Measurements from ENCODE around the gene SMAP2. TPM values are rescaled to one million over a fixed set of nuclear protein-coding genes. Genes with fewer than 3 reads are reported as not detected.
A peak's percentile ranks its signal among the peaks of the same experiment; 100 is the strongest.

The SMAP2 gene
- total and polyA plus RNA-seq, 10 of the 15 experiments (the other 5 are each of a cell fraction or from before 2014, with no cell fraction given) = 33.4 to 177 (median 105) TPM

GRCh38 chr1:40399984-40400704 is 26.6 kb downstream of the SMAP2 start:
- in situ Hi-C loops (cut with MboI) (loop anchor here (5.0 kb wide), 3 partner anchors 63 to 318 kb away; no protein-coding TSS in a partner anchor), intact Hi-C loops (cut with micrococcal nuclease; ENCODE audit: unreplicated experiment) (loop anchor here (1.0 to 10.0 kb wide), 3 partner anchors 15 to 305 kb away; partner anchors contain the start of genes PPT1 and ZMPSTE24)
- WGBS (ENCODE audit: insufficient coverage, insufficient replicate concordance, low lambda C conversion rate, missing lambda C conversion rate) = 0% methylated on average over 4 of the region's 4 CpGs
- Histone ChIP-seq H3K79me2 (ENCODE audit: control insufficient read depth, insufficient read depth, low read length) (peaks cover 99% of the 10 kb centered on the region), H2AFZ (ENCODE audit: control insufficient read depth, low read depth, low read length) (no peak overlapping the region), H3K4me2 (ENCODE audit: control insufficient read depth, insufficient read depth) (peak overlapping the region; percentile 98), H3K9me3 (replicated peaks; ENCODE audit: control insufficient read depth, insufficient read depth, low read length) (no peaks in the 10 kb centered on the region), H3K27me3 (replicated peaks in 1 of 2; ENCODE audit: control insufficient read depth in 2 of 2, insufficient read depth in 2 of 2, low read length in 1 of 2) (no peaks in the 10 kb centered on the region), H3K9ac (ENCODE audit: control insufficient read depth, insufficient read depth, low read length) (peak overlapping the region; percentile 73), H4K20me1 (ENCODE audit: control insufficient read depth, insufficient read depth) (no peaks in the 10 kb centered on the region), H3K4me1 (ENCODE audit: control insufficient read depth, insufficient read depth, low read length) (peaks cover 64% of the 10 kb centered on the region), H3K4me3 (peak overlapping the region; percentile 42; the same call in 1 of the 2 replicates), H3K36me3 (ENCODE audit: control insufficient read depth in 2 of 2, insufficient read depth in 2 of 2, low read length in 1 of 2) (peaks cover 0 to 4% of the 10 kb centered on the region in 2 experiments; a peak in 2 of 4 replicates), H3K27ac (ENCODE audit: control insufficient read depth, insufficient read depth) (peak overlapping the region; percentile 89)
- POLR2A ChIA-PET = interaction anchor here (0.5 to 8.5 kb wide), 12 partner anchors 14 to 1903 kb away, joined by 3 to 243 read pairs (median 4); partner anchors contain the start of genes SMAP2 and ZFP69B
- BruUV-seq (replicated peaks) = TSS peak; percentile 100
- SMC1A ChIA-PET (ENCODE audit: uncharacterized antibody, unreplicated experiment) = interaction anchor here (0.7 to 9.0 kb wide), 13 partner anchors 8 to 256 kb away, joined by 3 to 426 read pairs (median 9); partner anchors contain the start of genes SMAP2 and TMCO2
- peak; percentile 84 for ATAC-seq
- CTCF ChIA-PET = interaction anchor here (0.9 to 9.9 kb wide), 9 partner anchors 12 to 256 kb away, joined by 3 to 271 read pairs (median 9); partner anchors contain the start of genes COL9A2 and SMAP2
- DNase-seq (ENCODE audit: low read depth, low spot score) = no peak
- FAIRE-seq = peak; percentile 44
- RAD21 ChIA-PET (ENCODE audit: unreplicated experiment) = interaction anchor here (0.7 to 5.0 kb wide), 15 partner anchors 8 to 256 kb away, joined by 3 to 189 read pairs (median 5); partner anchors contain the start of gene SMAP2
- TF ChIP-seq BCL3 (IDR thresholded peaks at IDR 0.05; ENCODE audit: borderline replicate concordance, insufficient read depth, low read depth, low read length, poor library complexity, severe bottlenecking) (peak; percentile 39), PML (IDR thresholded peaks at IDR 0.05; ENCODE audit: low read length) (no peak), USF1 (IDR thresholded peaks at IDR 0.05; ENCODE audit: borderline replicate concordance, extremely low read length, insufficient read depth, low read depth, low read length) (no peak), MTA3 (IDR thresholded peaks at IDR 0.05; ENCODE audit: borderline replicate concordance, low read length) (peak; percentile 75; the same call in 1 of the 2 replicates), RB1 (IDR thresholded peaks at IDR 0.05; ENCODE audit: borderline replicate concordance) (no peak), ELK1 (IDR thresholded peaks at IDR 0.05; ENCODE audit: low read depth, low read length) (no peak), NFIC (IDR thresholded peaks at IDR 0.05; ENCODE audit: low read depth, low read length) (peak; percentile 92), JUNB (IDR thresholded peaks at IDR 0.05) (peak; percentile 85), E2F8 (IDR thresholded peaks at IDR 0.05; ENCODE audit: low read depth, partially characterized antibody) (peak; percentile 40), ZNF592 (IDR thresholded peaks at IDR 0.05) (no peak)

Measured in GM12878 (cell line).